HG03060 (cell line): Measurements from ENCODE around the gene DIS3.
"Not testable (repeated sequence)": the region's sequence is repeated elsewhere in the genome, so short reads cannot be mapped to it uniquely, and the experiment has no call there.

Experiments
- ATAC-seq: cut with Tn5 transposase; IDR thresholded peaks from one replicate; pipeline ENCODE4 v1.9.1; 2021; ENCODE audit warnings: low read depth, moderate number of reproducible peaks; ENCODE audit not compliant: unreplicated experiment

The DIS3 gene

DNA sequence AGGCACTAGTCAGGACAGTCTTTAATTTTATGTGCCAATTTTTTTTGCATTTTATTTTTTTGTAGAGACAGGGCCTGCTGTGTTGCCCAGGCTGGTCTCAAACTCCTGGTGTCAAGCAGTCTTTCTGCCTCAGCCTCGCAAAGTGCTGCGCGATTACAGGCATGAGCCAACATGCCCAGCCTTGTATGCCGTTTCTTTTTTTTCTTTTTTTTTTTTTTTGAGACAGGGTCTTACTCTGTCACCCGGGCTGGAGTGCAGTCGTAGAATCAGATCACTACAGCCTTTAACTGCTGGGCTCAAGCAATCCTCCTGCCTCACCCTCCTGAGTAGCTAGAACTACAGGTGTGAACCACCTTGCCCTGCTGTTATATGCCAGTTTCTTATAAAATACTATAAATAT lies 27.6 kb downstream of the DIS3 start:
- ATAC-seq, result no peak

DNA sequence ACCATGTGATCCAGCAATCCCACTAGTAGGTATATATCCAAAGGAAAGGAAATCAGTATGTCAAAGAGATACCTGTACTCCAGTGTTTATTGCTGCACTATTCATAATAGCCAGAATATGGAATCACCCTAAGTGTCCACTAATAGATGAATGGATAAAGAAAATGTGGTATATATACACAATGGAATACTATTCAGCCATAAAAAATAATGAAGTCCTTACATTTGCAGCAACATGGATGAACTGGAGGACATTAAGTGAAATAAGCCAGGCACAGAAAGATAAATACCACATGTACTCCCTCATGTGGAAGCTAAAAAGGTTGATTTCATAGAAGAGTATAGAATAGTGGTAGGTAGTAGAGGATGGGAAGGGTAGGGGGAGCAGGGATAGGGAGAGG lies 30.5 kb downstream of the DIS3 start:
- ATAC-seq, result no peak

DNA sequence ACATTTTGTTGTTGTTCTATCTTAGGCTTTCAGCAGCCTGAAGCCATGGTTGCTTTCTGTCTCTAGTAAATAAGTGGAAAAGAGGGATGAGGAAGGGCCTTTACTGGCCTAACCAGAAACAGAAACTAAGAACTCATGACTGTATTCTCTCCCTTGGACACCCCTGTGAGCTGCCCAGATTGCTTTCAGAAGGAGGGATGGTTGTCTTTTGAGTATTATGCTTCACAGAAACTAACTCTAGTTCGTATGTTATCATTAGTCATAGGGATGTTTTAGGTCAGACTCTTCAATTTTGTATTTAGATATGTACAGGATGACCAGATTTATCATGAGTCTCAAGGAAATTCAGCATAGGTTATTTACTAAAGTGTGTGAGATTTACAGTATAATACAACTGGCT lies 36.4 kb downstream of the DIS3 start:
- peak; percentile 42 for ATAC-seq

DNA sequence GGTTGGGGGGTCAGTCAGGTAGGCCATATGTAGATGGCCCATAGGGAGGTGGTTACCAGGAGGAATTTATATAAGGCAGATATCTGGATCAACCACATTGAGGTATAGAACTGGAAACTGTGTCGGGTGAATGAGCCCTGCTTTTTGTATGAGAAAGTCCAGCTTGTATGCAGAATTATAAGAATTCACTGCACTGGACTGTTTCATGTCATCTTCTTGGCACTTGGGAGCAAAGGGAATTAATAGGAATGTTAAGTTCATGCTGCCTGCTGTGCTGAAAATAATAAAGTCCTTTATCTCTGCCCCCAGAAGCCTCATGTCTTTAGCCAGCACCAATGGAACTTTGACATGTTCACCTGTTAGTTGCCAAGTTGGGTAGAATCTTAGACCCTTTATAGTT lies 41.7 kb downstream of the DIS3 start:
- ATAC-seq, result no peak

DNA sequence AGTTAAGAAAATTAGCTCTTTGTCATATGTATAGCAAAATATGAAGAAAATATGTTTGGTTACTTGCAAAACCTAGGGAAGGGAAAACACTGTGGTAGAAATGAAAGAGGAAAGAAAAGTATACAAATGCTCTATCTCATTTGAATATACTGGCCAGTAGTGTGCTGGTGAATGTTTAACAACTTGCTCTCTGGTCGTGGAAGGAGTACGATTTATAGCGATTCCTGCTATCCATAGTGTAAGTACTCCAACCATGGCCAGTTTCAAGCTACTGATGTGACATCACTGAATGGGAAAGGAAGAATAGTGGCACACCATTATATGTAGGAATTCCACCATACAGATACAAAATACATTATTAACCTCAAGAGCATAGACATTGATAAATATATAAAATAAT lies 44.7 kb downstream of the DIS3 start:
- ATAC-seq, result no peak

DNA sequence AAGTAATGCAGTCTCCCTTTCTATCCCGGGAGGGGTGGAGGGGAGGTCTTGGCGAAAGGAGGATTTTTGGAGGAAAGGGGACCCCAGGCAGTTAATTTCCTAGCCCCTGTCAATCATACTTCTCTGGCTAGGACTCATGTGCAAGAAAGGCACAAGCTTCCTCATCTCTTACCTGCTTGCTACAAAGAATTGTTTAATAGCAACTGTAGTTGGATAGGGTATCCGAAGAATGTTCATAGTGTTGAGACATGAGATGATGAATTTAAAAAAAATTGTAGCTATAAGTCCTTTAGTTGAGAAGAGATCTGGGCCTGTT lies 53.5 kb downstream of the DIS3 start:
- ATAC-seq, result no peak

DNA sequence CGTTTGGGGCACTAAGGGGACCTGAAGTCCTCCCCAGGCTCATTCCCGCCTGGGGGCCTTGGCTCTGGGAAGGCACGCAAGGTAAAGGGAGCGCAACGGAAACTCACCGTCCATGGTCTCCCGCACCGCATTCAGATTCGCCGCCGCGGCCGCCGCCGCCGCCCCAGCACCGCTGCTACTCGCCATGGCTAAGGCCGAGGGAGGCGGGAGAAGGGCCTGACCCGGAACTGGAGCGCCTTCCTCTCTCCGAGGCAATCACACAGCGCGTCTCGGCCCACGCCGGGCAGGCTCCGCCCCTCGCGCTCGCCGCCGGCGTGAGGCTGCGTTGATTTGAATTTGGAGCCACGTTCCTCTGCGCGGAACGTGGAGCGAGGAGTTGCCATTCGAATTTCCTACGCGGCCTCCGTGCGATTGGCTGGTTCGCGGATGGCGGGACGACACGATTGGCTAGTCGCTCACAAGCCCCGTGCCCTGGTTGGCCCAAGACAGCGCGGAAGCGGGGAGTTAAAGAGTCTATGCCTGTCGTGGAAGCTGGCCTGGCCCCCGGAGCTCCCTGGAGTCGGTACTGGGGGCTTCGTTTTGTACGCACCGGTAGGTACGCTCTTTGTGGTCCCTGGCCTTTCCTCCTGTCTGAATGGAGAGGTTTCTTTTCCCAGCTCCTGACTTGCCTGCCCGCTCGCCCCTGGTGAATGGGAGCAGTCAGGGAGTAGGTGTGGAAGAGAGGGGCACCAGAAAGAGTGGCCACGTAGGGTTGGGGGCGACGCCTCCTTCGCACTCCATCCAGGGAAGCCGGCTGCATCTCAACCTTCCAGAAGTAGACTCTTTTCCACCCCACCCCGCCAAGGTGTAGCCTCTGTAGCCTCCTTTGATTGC lies 54.0 kb downstream of the DIS3 start, which contains the start of the genes BORA and MZT1:
TSS of gene BORA (plus strand) at position 507 of the 873 bp plus-strand sequence. CDS start 1,018 bp downstream, outside the sequence.
TSS of gene MZT1 (minus strand) at position 213 of the 873 bp plus-strand sequence. CDS start at position 186, 27 bp downstream.
- peak; percentile 95 for ATAC-seq

DNA sequence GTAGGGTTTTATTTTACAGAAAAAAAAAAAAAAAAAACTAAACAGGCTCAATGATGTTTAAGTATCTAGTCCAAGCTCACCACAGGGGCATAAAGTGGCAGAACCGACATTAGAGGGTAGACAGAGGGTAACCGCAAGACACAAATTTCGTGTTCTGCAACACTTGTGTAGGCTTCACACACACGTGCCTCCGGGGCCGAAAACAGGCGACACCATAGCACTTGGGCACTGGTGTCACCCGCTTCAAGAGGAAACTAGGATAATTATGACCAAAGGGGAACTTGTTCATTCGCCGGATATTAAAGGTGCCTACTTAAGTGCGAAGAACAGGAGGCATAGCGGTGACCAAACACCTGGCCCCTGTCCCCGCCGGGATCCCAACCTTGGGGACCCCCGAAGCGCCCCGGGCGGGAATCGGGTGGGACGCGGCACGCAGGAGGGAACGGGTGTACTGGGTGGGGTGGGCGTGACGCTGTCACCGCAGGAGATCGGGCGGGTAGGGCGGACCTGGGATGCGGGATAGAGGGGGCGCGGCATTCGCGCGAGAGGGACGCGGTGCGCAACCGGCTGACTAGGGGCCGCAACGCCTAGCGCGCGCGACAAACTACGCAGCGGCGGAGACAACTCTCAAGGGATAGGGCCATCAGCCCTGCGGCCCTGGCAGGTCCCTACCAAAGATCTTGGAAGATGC lies 54.8 kb downstream of the DIS3 start:
- ATAC-seq, result peak; percentile 2

DNA sequence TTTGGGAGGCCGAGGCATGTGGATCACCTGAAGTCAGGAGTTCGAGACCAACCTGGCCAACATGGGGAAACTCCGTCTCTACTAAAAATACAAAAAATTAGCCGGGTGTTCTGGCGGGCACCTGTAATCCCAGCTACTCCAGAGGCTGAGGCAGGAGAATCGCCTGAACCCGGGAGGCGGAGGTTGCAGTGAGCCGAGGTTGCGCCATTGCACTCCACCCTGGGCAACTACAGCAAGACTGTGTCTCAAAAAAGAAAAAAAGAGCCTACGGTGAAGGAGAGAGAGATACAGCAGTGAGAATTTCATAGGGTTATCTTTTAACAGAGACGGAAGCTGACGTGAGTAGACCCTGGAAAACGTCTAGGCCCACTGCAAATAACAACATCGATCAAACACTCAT lies 55.5 kb downstream of the DIS3 start:
- not testable (repeated sequence) for ATAC-seq

DNA sequence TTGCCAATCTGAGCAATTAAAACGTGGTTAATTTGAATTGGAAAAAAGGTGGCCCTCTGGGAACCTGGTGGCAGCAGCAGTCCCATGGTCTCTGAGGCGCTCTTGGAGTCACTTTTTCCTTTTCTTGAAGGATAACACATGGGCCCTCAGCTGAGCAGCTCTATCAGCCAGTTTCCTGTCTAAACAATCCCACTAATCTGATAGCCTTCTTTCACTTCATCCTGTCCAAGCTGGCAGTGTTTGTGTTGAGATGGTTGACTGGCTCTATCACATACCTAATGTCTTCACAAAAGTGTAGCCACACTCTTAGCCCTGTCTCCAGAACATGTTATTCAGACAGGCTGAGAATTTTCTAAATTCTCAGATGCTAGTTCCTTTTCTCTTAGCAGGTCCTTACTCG lies 64.9 kb downstream of the DIS3 start:
- no peak for ATAC-seq
